SK-N-SH (cell line): ENCODE results near the gene SYNE3. TPM values are rescaled to one million over a fixed set of nuclear protein-coding genes. Genes with fewer than 3 reads are reported as not detected.

Experiments
- CTCF ChIA-PET: fragments of 300-600, 350-600 bp; formaldehyde crosslinking; extraction: SDS; loops from one replicate; lab custom pipeline; 2021; lab: Yijun Ruan, JAX
- POLR2A ChIA-PET: fragments of 350-600 bp; sonication (Branson Sonifier 250); formaldehyde crosslinking; extraction: SDS; loops from one replicate; lab custom pipeline; 2020; ENCODE audit warnings: antibody characterized with exemption, inconsistent platforms; lab: Yijun Ruan, JAX
- DNase-seq: peaks from one replicate; pipeline ENCODE4 v3.0.0; 2012
- H2AFZ ChIP-seq: fragments of 200-600 bp; sonication (generic); 2 replicates; pipeline ENCODE4 v1.8.1; 2016; ENCODE audit warnings: antibody characterized with exemption, mild to moderate bottlenecking, low read depth
- H3F3A ChIP-seq: fragments of 200-600 bp; sonication (generic); replicated peaks from 2 replicates; pipeline ENCODE3; 2016; ENCODE audit warnings: antibody characterized with exemption, mild to moderate bottlenecking; ENCODE audit not compliant: insufficient read depth
- H3K27ac ChIP-seq, 2 experiments: fragments of 200-500 bp in 1 of 2; fragments of 200-600 bp in 1 of 2; sonication (Bioruptor generic) in 1 of 2; sonication (generic), shearing (Covaris generic) in 1 of 2; 2 replicates each; pipeline versions ENCODE4 v1.5.1 to v1.6.1; 2014 to 2016; ENCODE audit warnings: low read depth in 2 of 2, inconsistent platforms in 1 of 2, low read length in 1 of 2, mild to moderate bottlenecking in 1 of 2, mixed read lengths in 1 of 2
- H3K27me3 ChIP-seq: fragments of 200-600 bp; sonication (generic), shearing (Covaris generic); 2 replicates; pipeline ENCODE4 v1.6.1; 2016; ENCODE audit warnings: mixed run types; ENCODE audit not compliant: insufficient read depth
- H3K36me3 ChIP-seq, 2 experiments: fragments of 200-500 bp in 1 of 2; fragments of 200-600 bp in 1 of 2; sonication (Bioruptor generic) in 1 of 2; sonication (generic) in 1 of 2; replicated peaks in 1 of 2; 2 replicates each; pipeline versions ENCODE3 to v1.5.1; 2014 to 2016; ENCODE audit warnings: low read length in 1 of 2, mild to moderate bottlenecking in 1 of 2; ENCODE audit not compliant: insufficient read depth in 2 of 2, control insufficient read depth in 1 of 2
- H3K4me1 ChIP-seq, 2 experiments: fragments of 200-500 bp in 1 of 2; fragments of 200-600 bp in 1 of 2; sonication (Bioruptor generic) in 1 of 2; sonication (generic), shearing (Covaris generic) in 1 of 2; 2 replicates each; pipeline versions ENCODE4 v1.5.1 to v1.6.1; 2014 to 2016; ENCODE audit warnings: low read depth in 1 of 2, low read length in 1 of 2, mixed run types in 1 of 2; ENCODE audit not compliant: insufficient read depth in 2 of 2, control insufficient read depth in 1 of 2
- H3K4me2 ChIP-seq: fragments of 200-600 bp; sonication (generic), shearing (Covaris generic); 2 replicates; pipeline ENCODE4 v1.6.1; 2017; ENCODE audit warnings: mixed run types
- H3K4me3 ChIP-seq, 2 experiments: fragments of 200-500 bp in 1 of 2; fragments of 200-600 bp in 1 of 2; sonication (Bioruptor generic) in 1 of 2; sonication (generic), shearing (Covaris generic) in 1 of 2; 2 replicates each; pipeline versions ENCODE4 v1.5.1 to v1.8.1; 2014 to 2016; ENCODE audit warnings: low read depth in 2 of 2, inconsistent platforms in 1 of 2, low read length in 1 of 2, mild to moderate bottlenecking in 1 of 2, mixed read lengths in 1 of 2, moderate library complexity in 1 of 2
- H3K79me2 ChIP-seq: fragments of 200-600 bp; sonication (generic); 2 replicates; pipeline ENCODE4 v1.8.1; 2017; ENCODE audit warnings: mild to moderate bottlenecking; ENCODE audit not compliant: insufficient read depth
- H3K9ac ChIP-seq: fragments of 200-600 bp; sonication (generic); 2 replicates; pipeline ENCODE4 v1.6.1; 2017; ENCODE audit warnings: mixed run types
- H3K9me2 ChIP-seq: fragments of 200-600 bp; sonication (generic); 2 replicates; pipeline ENCODE4 v1.6.1; 2017; ENCODE audit warnings: mixed run types
- H3K9me3 ChIP-seq: fragments of 200-600 bp; sonication (generic); 2 replicates; pipeline ENCODE4 v1.6.1; 2017; ENCODE audit warnings: mixed run types, mild to moderate bottlenecking, moderate library complexity
- H4K20me1 ChIP-seq: fragments of 200-600 bp; sonication (generic); 2 replicates; pipeline ENCODE4 v1.6.1; 2017; ENCODE audit warnings: mild to moderate bottlenecking, mixed run types; ENCODE audit not compliant: insufficient read depth
- CHD2 ChIP-seq: fragments of 150-350 bp; IDR thresholded peaks from 2 replicates; pipeline ENCODE4 v1.6.1; 2018; ENCODE audit warnings: low read length; ENCODE audit not compliant: partially characterized antibody
- FOSL2 ChIP-seq: IDR thresholded peaks from 2 replicates; pipeline ENCODE4 v1.4.0; 2012; ENCODE audit warnings: low read depth, mild to moderate bottlenecking, moderate library complexity, borderline replicate concordance
- FOXJ3 ChIP-seq: sonication (generic); formaldehyde crosslinking; IDR thresholded peaks from 2 replicates; pipeline ENCODE4 v1.5.1; 2020; ENCODE audit warnings: mild to moderate bottlenecking, missing genetic modification reagents
- GABPA ChIP-seq: IDR thresholded peaks from 2 replicates; pipeline ENCODE4 v1.4.0; 2012; ENCODE audit warnings: low read depth, mild to moderate bottlenecking
- MXI1 ChIP-seq: IDR thresholded peaks from 2 replicates; pipeline ENCODE4 v1.6.1; 2012; ENCODE audit warnings: mild to moderate bottlenecking, low read depth, low read length, improper control_type of control experiment
- NFIC ChIP-seq: IDR thresholded peaks from 2 replicates; pipeline ENCODE4 v1.4.0; 2012; ENCODE audit warnings: borderline replicate concordance
- POLR2AphosphoS5 ChIP-seq: IDR thresholded peaks from 2 replicates; pipeline ENCODE4 v1.6.1; 2012; ENCODE audit warnings: low read depth, low read length
- RCOR1 ChIP-seq: fragments of 150-350 bp; IDR thresholded peaks from 2 replicates; pipeline ENCODE4 v1.6.1; 2017; ENCODE audit warnings: antibody characterized with exemption, low read length
- RFX5 ChIP-seq: IDR thresholded peaks from 2 replicates; pipeline ENCODE4 v1.6.1; 2012; ENCODE audit warnings: mild to moderate bottlenecking, improper control_type of control experiment, low read length
- SMC3 ChIP-seq: IDR thresholded peaks from 2 replicates; pipeline ENCODE4 v1.6.1; 2012; ENCODE audit warnings: low read depth, low read length, improper control_type of control experiment
- TAF1 ChIP-seq: IDR thresholded peaks from 2 replicates; pipeline ENCODE4 v1.6.1; 2012; ENCODE audit warnings: low read depth, mild to moderate bottlenecking, low read length, moderate library complexity, borderline replicate concordance
- TCF12 ChIP-seq: IDR thresholded peaks from 2 replicates; pipeline ENCODE4 v1.4.0; 2012
- YY1 ChIP-seq: IDR thresholded peaks from 2 replicates; pipeline ENCODE4 v1.4.0; 2012; ENCODE audit warnings: low read depth, mild to moderate bottlenecking
- WGBS: methylation state at CpG from one replicate; pipeline ENCODE4 v1.1.6; 2017; ENCODE audit warnings: low lambda C conversion rate; 5-methylcytosine and 5-hydroxymethylcytosine counted together
- polyA plus RNA-seq, 3 experiments: library from polyadenylated mRNA; depleted of rRNA; stranded (reverse); fragments of >200 nt; gene quantifications; 2 replicates each; pipeline ENCODE4 v1.2.3, GENCODE V29; 2012
- TF ChIP-seq, protein P1 (sequence below): fragments of 200-600 bp; sonication (generic); IDR thresholded peaks from 2 replicates; pipeline ENCODE4 v1.6.1; 2017; ENCODE audit warnings: antibody characterized with exemption, mild to moderate bottlenecking, moderate library complexity
- TF ChIP-seq, protein P2 (sequence below): IDR thresholded peaks from 2 replicates; pipeline ENCODE4 v1.4.0; 2012; ENCODE audit warnings: low read depth, borderline replicate concordance
- TF ChIP-seq, protein P3 (sequence below): IDR thresholded peaks from 2 replicates; pipeline ENCODE4 v1.4.0; 2012; ENCODE audit warnings: low read depth, borderline replicate concordance

Gene SYNE3
- polyA plus RNA-seq, 1 of the 3 experiments (the other 2 are of a cell fraction), result 2.0 TPM

DNA sequence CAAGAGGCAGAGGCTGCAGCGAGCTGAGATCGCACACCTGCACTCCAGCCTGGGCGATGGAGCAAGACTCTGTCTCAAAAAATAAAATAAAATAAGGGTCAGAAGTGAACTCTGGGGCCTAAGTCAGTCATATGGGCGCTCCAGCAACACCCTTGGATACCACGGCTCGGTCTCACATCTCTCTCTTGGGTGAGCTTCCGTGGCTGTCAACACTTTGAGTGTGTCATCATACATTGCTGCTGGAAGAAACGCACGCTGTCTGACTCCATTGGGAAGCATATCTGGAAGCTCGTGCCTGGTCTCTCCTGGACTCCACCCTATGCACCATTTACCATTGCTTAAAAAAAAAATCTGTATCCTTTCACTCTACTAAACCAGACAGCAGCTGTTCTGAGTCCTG lies 38.6 kb upstream of the SYNE3 start:
- WGBS, result 94% methylated on average over 10 of the region's 10 CpGs
- TF ChIP-seq MXI1 (no peak), TAF1 (no peak)
- TF ChIP-seq, protein P1, sequence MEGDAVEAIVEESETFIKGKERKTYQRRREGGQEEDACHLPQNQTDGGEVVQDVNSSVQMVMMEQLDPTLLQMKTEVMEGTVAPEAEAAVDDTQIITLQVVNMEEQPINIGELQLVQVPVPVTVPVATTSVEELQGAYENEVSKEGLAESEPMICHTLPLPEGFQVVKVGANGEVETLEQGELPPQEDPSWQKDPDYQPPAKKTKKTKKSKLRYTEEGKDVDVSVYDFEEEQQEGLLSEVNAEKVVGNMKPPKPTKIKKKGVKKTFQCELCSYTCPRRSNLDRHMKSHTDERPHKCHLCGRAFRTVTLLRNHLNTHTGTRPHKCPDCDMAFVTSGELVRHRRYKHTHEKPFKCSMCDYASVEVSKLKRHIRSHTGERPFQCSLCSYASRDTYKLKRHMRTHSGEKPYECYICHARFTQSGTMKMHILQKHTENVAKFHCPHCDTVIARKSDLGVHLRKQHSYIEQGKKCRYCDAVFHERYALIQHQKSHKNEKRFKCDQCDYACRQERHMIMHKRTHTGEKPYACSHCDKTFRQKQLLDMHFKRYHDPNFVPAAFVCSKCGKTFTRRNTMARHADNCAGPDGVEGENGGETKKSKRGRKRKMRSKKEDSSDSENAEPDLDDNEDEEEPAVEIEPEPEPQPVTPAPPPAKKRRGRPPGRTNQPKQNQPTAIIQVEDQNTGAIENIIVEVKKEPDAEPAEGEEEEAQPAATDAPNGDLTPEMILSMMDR, result no peak
- Histone ChIP-seq H2AFZ (no peak overlapping the region), H3K27me3 (no peaks in the 10 kb centered on the region), H3K9ac (no peak overlapping the region), H3K9me3 (no peaks in the 10 kb centered on the region), H3K4me1 (no peaks in the 10 kb centered on the region), H4K20me1 (no peaks in the 10 kb centered on the region), H3K27ac (no peak overlapping the region), H3K79me2 (no peaks in the 10 kb centered on the region), H3K9me2 (no peaks in the 10 kb centered on the region), H3F3A (no peaks in the 10 kb centered on the region), H3K36me3 (peaks cover 0 to 4% of the 10 kb centered on the region in 2 experiments), H3K4me2 (no peak overlapping the region), H3K4me3 (no peak overlapping the region)
- CTCF ChIA-PET, result interaction anchor here (1.6 to 14.3 kb wide), 3 partner anchors 218 to 545 kb away, joined by 6 to 295 read pairs (median 15); no protein-coding TSS in a partner anchor
- POLR2A ChIA-PET, result no interaction called here
- DNase-seq, result no peak

DNA sequence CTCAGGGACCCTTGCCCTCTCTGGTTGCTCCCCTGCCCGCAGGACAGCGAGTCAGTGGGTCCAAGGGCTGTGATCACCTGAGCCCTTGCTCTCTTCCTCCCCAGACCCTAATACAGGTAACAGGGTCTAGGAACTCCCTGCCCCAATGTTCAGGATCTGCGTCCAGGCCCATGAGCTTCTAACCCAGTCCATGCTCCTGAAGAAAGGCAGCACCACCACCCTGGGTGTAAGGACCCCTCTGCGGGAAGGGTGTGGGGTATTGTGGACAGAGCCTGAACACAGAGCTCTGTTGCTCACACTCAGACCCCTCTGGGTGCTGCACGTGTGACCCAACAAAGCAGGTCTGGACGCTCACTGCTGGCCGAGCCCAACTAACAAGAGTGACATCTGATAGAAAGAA lies 36.7 kb upstream of the SYNE3 start:
- POLR2A ChIA-PET, result no interaction called here

DNA sequence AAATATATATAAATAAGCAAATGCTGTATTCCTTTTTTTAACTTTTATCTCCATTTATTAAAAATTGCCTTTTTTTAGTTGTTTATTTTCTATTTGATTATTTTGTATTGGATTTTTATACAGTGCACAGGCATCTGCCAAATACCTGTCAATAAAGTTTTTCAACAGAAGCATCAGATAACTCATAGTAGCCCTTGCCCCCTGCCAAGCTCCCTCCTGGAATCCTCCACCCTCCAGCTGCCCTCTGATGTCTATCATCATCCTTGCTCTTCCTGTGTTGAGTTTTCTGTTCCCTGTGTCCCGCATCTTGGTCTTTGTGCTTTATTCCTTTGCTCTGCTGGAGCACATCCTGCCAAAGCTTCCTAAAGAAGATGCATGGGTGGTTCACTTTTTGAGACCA lies 35.0 kb upstream of the SYNE3 start:
- Histone ChIP-seq H3K79me2 (peaks cover 5% of the 10 kb centered on the region), H4K20me1 (no peaks in the 10 kb centered on the region), H3K4me3 (no peak overlapping the region), H3K27me3 (no peaks in the 10 kb centered on the region), H3K9me2 (no peaks in the 10 kb centered on the region), H3K27ac (no peak overlapping the region), H2AFZ (no peak overlapping the region), H3K36me3 (peaks cover 0 to 4% of the 10 kb centered on the region in 2 experiments), H3K9ac (no peak overlapping the region), H3K4me1 (peaks cover 0 to 10% of the 10 kb centered on the region in 2 experiments; a peak in 2 of 4 replicates), H3F3A (peaks cover 5% of the 10 kb centered on the region), H3K4me2 (no peak overlapping the region), H3K9me3 (no peaks in the 10 kb centered on the region)
- ChIA-PET CTCF (interaction anchor here (0.9 to 3.1 kb wide), 5 partner anchors 8 to 443 kb away, joined by 3 to 12 read pairs (median 5); partner anchors contain the start of gene GLRX5), POLR2A (no interaction called here)
- WGBS, result 95% methylated on average over 1 of the region's 1 CpG
- DNase-seq, result no peak
- TF ChIP-seq, protein P1, result no peak
- TF ChIP-seq GABPA, result no peak
- TF ChIP-seq SMC3, result no peak
- TF ChIP-seq, protein P2, sequence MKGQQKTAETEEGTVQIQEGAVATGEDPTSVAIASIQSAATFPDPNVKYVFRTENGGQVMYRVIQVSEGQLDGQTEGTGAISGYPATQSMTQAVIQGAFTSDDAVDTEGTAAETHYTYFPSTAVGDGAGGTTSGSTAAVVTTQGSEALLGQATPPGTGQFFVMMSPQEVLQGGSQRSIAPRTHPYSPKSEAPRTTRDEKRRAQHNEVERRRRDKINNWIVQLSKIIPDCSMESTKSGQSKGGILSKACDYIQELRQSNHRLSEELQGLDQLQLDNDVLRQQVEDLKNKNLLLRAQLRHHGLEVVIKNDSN, result no peak
- TF ChIP-seq, protein P3, sequence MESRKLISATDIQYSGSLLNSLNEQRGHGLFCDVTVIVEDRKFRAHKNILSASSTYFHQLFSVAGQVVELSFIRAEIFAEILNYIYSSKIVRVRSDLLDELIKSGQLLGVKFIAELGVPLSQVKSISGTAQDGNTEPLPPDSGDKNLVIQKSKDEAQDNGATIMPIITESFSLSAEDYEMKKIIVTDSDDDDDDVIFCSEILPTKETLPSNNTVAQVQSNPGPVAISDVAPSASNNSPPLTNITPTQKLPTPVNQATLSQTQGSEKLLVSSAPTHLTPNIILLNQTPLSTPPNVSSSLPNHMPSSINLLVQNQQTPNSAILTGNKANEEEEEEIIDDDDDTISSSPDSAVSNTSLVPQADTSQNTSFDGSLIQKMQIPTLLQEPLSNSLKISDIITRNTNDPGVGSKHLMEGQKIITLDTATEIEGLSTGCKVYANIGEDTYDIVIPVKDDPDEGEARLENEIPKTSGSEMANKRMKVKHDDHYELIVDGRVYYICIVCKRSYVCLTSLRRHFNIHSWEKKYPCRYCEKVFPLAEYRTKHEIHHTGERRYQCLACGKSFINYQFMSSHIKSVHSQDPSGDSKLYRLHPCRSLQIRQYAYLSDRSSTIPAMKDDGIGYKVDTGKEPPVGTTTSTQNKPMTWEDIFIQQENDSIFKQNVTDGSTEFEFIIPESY, result no peak
- no peak for TF ChIP-seq CHD2
- TF ChIP-seq POLR2AphosphoS5, result no peak
- TF ChIP-seq FOSL2, result no peak
- TF ChIP-seq RCOR1, result no peak
- no peak for TF ChIP-seq RFX5

More for the DNA sequence above, 36.7 kb upstream of the SYNE3 start:
- Histone ChIP-seq H3K79me2 (no peaks in the 10 kb centered on the region; the same call in 1 of the 2 replicates), H3K9me2 (no peaks in the 10 kb centered on the region), H3K27ac (no peak overlapping the region), H3K4me2 (no peak overlapping the region), H3K4me1 (no peaks in the 10 kb centered on the region), H3K9me3 (no peaks in the 10 kb centered on the region), H2AFZ (no peak overlapping the region), H3K4me3 (no peak overlapping the region), H3K9ac (no peak overlapping the region), H3K36me3 (peaks cover 0 to 4% of the 10 kb centered on the region in 2 experiments), H3F3A (no peaks in the 10 kb centered on the region), H3K27me3 (no peaks in the 10 kb centered on the region), H4K20me1 (no peaks in the 10 kb centered on the region)
- DNase-seq, result no peak
- whole genome bisulfite sequencing, result 71% methylated on average over 5 of the region's 7 CpGs
- no peak for TF ChIP-seq FOXJ3 (CRISPR knock-in tag)
- no peak for TF ChIP-seq TAF1
- TF ChIP-seq RFX5, result no peak
- TF ChIP-seq YY1, result no peak
- no peak for TF ChIP-seq NFIC
- no peak for TF ChIP-seq CHD2
- no peak for TF ChIP-seq SMC3
- TF ChIP-seq TCF12, result no peak
- CTCF ChIA-PET, result interaction anchor here (0.8 to 2.1 kb wide), 3 partner anchors 9 to 548 kb away, joined by 3 to 8 read pairs (median 3); no protein-coding TSS in a partner anchor
